Skin epidermis (tissue), 12 donors: ENCODE measurements around the gene MMP24OS.
"Not testable (repeated sequence)": the region's sequence is repeated elsewhere in the genome, so short reads cannot be mapped to it uniquely, and the experiment has no call there.

Source experiments
- H3K27ac ChIP-seq, 21 experiments: fragments of 200-600 bp; sonication (generic) in 11 of 21; one replicate each; pipeline ENCODE4 v1.5.0; 2020; ENCODE audit warnings: mild to moderate bottlenecking in 3 of 21, inconsistent platforms in 2 of 21, moderate library complexity in 2 of 21
- H3K4me3 ChIP-seq, 7 experiments: fragments of 200-600 bp; sonication (generic) in 2 of 7; one replicate each; pipeline ENCODE4 v1.5.0; 2020; ENCODE audit warnings: inconsistent platforms in 2 of 7, mild to moderate bottlenecking in 2 of 7, moderate library complexity in 1 of 7

The MMP24OS gene

GRCh38 chr20:35277531-35278395 is at the start of gene MMP24OS:
MMP24OS (minus strand) TSS chr20:35278122; CDS start chr20:35277929, 193 bp downstream.
- Histone ChIP-seq H3K4me3 (peak within 1 kb of the TSS; percentile 65 to 90 (median 79)), H3K27ac (peak within 1 kb of the TSS; percentile 88 to 100 (median 98))

- no peak overlapping the region for H3K4me3 ChIP-seq
- peak overlapping the region in 3 of 21 experiments; percentile 4 to 40 (median 14) for H3K27ac ChIP-seq
Observed at GRCh38 chr20:35327074-35327976, 49.4 kb upstream of the MMP24OS start.

- peak overlapping the region in 4 of 21 experiments; percentile 11 to 56 (median 27) for H3K27ac ChIP-seq
- no peak overlapping the region for H3K4me3 ChIP-seq
Observed at GRCh38 chr20:35326740-35327073, 48.8 kb upstream of the MMP24OS start.

GRCh38 chr20:35326021-35326739 is 48.3 kb upstream of the MMP24OS start:
- no peak overlapping the region for H3K4me3 ChIP-seq
- H3K27ac ChIP-seq = peak overlapping the region in 6 of 21 experiments; percentile 8 to 56 (median 24)

- Histone ChIP-seq H3K4me3 (no peak overlapping the region), H3K27ac (peak overlapping the region in 3 of 21 experiments; percentile 11 to 56 (median 37))
Observed at GRCh38 chr20:35325401-35325800, 47.5 kb upstream of the MMP24OS start.

GRCh38 chr20:35320396-35321126 is 42.6 kb upstream of the MMP24OS start:
- H3K4me3 ChIP-seq = no peak overlapping the region

GRCh38 chr20:35319871-35320197 is 41.9 kb upstream of the MMP24OS start:
- H3K27ac ChIP-seq = peak overlapping the region in 5 of 21 experiments; percentile 1 to 64 (median 48)
- no peak overlapping the region for H3K4me3 ChIP-seq

More at GRCh38 chr20:35320396-35321126, 42.6 kb upstream of the MMP24OS start:
- H3K27ac ChIP-seq = peak overlapping the region in 4 of 21 experiments; percentile 2 to 58 (median 30)

- H3K4me3 ChIP-seq = no peak overlapping the region
- H3K27ac ChIP-seq = peak overlapping the region in 11 of 21 experiments; percentile 1 to 73 (median 49)
Observed at GRCh38 chr20:35319192-35319870, 41.4 kb upstream of the MMP24OS start.

- Histone ChIP-seq H3K27ac (peak overlapping the region in 14 of 21 experiments; percentile 1 to 73 (median 48)), H3K4me3 (no peak overlapping the region)
Observed at GRCh38 chr20:35318502-35319157, 40.7 kb upstream of the MMP24OS start.

- Histone ChIP-seq H3K27ac (peak overlapping the region in 7 of 21 experiments; percentile 6 to 62 (median 49)), H3K4me3 (no peak overlapping the region)
Observed at GRCh38 chr20:35317416-35318210, 39.7 kb upstream of the MMP24OS start.

GRCh38 chr20:35316086-35316485 is 38.2 kb upstream of the MMP24OS start:
- Histone ChIP-seq H3K27ac (peak overlapping the region in 4 of 21 experiments; percentile 6 to 68 (median 30)), H3K4me3 (no peak overlapping the region)

- peak overlapping the region in 8 of 21 experiments; percentile 10 to 68 (median 33) for H3K27ac ChIP-seq
- not testable (repeated sequence) for H3K4me3 ChIP-seq
Observed at GRCh38 chr20:35315632-35316020, 37.7 kb upstream of the MMP24OS start.

GRCh38 chr20:35314816-35315631 is 37.1 kb upstream of the MMP24OS start:
- H3K27ac ChIP-seq = peak overlapping the region in 8 of 21 experiments; percentile 10 to 68 (median 33)
- no peak overlapping the region for H3K4me3 ChIP-seq

- H3K27ac ChIP-seq = peak overlapping the region in 6 of 21 experiments; percentile 6 to 25 (median 18)
Observed at GRCh38 chr20:35312318-35312717, 34.4 kb upstream of the MMP24OS start.

GRCh38 chr20:35311822-35312221 is 33.9 kb upstream of the MMP24OS start:
- Histone ChIP-seq H3K4me3 (no peak overlapping the region), H3K27ac (peak overlapping the region in 6 of 21 experiments; percentile 6 to 25 (median 18))

More at GRCh38 chr20:35312318-35312717, 34.4 kb upstream of the MMP24OS start:
- H3K4me3 ChIP-seq = no peak overlapping the region

- H3K27ac ChIP-seq = peak overlapping the region in 4 of 21 experiments; percentile 10 to 20 (median 18)
- H3K4me3 ChIP-seq = no peak overlapping the region
Observed at GRCh38 chr20:35311409-35311808, 33.5 kb upstream of the MMP24OS start.
